ENCODE measurements around the gene PFAS.

DNA sequence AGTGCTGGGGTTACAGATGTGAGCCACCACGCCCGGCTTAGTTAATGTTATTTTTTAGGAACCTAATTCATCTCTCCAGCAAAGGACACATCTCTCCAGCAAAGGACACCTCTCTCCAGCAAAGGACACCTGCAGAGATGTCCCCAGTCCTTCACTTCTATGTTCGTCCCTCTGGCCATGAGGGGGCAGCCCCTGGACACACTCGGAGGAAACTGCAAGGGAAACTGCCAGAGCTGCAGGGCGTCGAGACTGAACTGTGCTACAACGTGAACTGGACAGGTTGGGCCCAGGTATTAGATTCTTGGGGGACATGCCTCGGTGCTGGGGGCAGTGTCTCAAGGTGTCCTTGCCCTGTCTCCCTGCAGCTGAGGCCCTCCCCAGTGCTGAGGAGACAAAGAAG lies 4.7 kb downstream of the PFAS start:
- TF ChIP-seq POLR2A (IDR thresholded peaks at IDR 0.05): no peak
- TF ChIP-seq, protein P1, sequence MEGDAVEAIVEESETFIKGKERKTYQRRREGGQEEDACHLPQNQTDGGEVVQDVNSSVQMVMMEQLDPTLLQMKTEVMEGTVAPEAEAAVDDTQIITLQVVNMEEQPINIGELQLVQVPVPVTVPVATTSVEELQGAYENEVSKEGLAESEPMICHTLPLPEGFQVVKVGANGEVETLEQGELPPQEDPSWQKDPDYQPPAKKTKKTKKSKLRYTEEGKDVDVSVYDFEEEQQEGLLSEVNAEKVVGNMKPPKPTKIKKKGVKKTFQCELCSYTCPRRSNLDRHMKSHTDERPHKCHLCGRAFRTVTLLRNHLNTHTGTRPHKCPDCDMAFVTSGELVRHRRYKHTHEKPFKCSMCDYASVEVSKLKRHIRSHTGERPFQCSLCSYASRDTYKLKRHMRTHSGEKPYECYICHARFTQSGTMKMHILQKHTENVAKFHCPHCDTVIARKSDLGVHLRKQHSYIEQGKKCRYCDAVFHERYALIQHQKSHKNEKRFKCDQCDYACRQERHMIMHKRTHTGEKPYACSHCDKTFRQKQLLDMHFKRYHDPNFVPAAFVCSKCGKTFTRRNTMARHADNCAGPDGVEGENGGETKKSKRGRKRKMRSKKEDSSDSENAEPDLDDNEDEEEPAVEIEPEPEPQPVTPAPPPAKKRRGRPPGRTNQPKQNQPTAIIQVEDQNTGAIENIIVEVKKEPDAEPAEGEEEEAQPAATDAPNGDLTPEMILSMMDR (IDR thresholded peaks at IDR 0.05): no peak

Data from lower leg skin (tissue), 3 donors.